Type B pancreatic cell (in vitro differentiated cells): ENCODE measurements around the gene PLA2G2E. TPM values are rescaled to one million over a fixed set of nuclear protein-coding genes. Genes with fewer than 3 reads are reported as not detected.

Experiments used
- DNase-seq: peaks from one replicate; pipeline ENCODE4 v3.0.0; 2021; ENCODE audit warnings: mixed read lengths; ENCODE audit not compliant: unreplicated experiment; ENCODE audit errors: extremely low spot score
- H3K27ac Mint-ChIP-seq: 2 replicates; pipeline ENCODE4 v1.8.0; 2021; ENCODE audit warnings: mild to moderate bottlenecking, mixed read lengths
- H3K27me3 Mint-ChIP-seq: 2 replicates; pipeline ENCODE4 v1.8.0; 2021; ENCODE audit warnings: mixed read lengths
- H3K36me3 Mint-ChIP-seq: 2 replicates; pipeline ENCODE4 v1.8.0; 2021; ENCODE audit warnings: mixed read lengths
- H3K4me1 Mint-ChIP-seq: one replicate; pipeline ENCODE4 v1.8.0; 2021; ENCODE audit warnings: mixed read lengths; ENCODE audit not compliant: unreplicated experiment
- H3K4me3 Mint-ChIP-seq: 2 replicates; pipeline ENCODE4 v1.8.0; 2021; ENCODE audit warnings: mild to moderate bottlenecking, mixed read lengths
- H3K9me3 Mint-ChIP-seq: 2 replicates; pipeline ENCODE4 v1.8.0; 2021; ENCODE audit warnings: mixed read lengths
- CTCF ChIP-seq: fragments of 200-600 bp; sonication (generic); conservative IDR thresholded peaks from 2 replicates; pipeline ENCODE4 v1.5.0; 2021; ENCODE audit warnings: antibody characterized with exemption, mild to moderate bottlenecking
- total RNA-seq: library from RNA; stranded (reverse); gene quantifications from 2 replicates; pipeline ENCODE4 v1.2.1, GENCODE V29; 2021; ENCODE audit warnings: low replicate concordance

Gene PLA2G2E
- total RNA-seq, 1 donor from 2014 or later: not detected

DNA sequence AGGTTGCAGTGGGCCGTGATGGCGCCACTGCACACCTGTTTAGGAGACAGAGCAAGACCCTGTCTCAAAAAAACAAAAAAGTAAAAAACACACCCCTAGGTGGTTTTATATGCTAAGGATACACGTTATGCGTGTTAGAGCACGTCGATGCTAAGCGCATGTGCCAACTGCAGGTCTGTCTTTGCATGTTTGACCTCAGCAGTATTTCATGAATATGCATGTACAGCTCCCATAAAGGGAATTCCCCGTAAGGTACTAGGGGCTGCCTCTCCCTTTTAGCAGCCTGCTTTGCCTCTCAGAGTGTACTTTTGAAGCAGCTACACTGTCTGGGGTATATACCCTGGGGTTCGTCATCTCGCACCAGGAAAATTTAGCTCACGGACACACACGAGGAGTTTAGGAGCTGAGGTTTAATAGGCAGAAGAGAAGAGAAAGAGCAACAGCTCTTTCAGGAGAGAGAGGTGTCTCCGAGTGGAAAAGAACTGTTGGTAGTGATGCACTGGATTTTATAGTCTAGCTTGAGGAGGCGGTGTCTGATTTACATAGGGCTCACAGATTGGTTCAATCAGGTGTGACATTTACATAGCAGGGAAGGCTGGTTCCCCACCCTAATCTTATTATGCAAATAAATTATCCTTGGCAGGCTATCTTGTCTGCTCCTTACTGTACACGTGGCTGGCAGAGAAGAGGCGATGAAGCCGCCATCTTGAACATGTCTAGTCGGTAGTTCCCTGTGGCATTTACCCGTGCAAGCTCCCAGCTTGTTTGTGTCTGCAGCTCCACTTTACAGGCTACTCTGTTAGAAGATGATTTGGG, 45.4 kb downstream of the PLA2G2E start:
- no peak for DNase-seq
- Mint-ChIP-seq H3K4me3 (no peak overlapping the region), H3K4me1 (peaks cover 6% of the 10 kb centered on the region), H3K9me3 (peaks cover 5% of the 10 kb centered on the region), H3K27ac (no peak overlapping the region), H3K36me3 (no peaks in the 10 kb centered on the region), H3K27me3 (peaks cover 13% of the 10 kb centered on the region)
- no peak for TF ChIP-seq CTCF

- Mint-ChIP-seq H3K4me3 (no peak overlapping the region), H3K36me3 (no peaks in the 10 kb centered on the region), H3K9me3 (peaks cover 5% of the 10 kb centered on the region), H3K4me1 (peaks cover 5% of the 10 kb centered on the region), H3K27me3 (peaks cover 16% of the 10 kb centered on the region), H3K27ac (no peak overlapping the region)
- DNase-seq: no peak
- TF ChIP-seq CTCF: no peak
Measured at GRCh38 chr1:19877181-19877750, 46.2 kb downstream of the PLA2G2E start.

- no peak for DNase-seq
- H3K4me3 Mint-ChIP-seq: no peak overlapping the region
- peak overlapping the region; percentile 66 for H3K27ac Mint-ChIP-seq
- TF ChIP-seq CTCF: no peak
- peaks cover 17% of the 10 kb centered on the region for H3K27me3 Mint-ChIP-seq
- no peaks in the 10 kb centered on the region for H3K9me3 Mint-ChIP-seq
- no peaks in the 10 kb centered on the region for H3K4me1 Mint-ChIP-seq
- H3K36me3 Mint-ChIP-seq: no peaks in the 10 kb centered on the region
Measured at GRCh38 chr1:19872190-19872589, 51.2 kb downstream of the PLA2G2E start.

Other genes with a start within 250 kb of the PLA2G2E start
- 10.2 and 16.7 TPM in 2 replicates for gene TMCO4, start 123.7 kb downstream of the PLA2G2E start, total RNA-seq
- gene RNF186, start 108.3 kb downstream of the PLA2G2E start, total RNA-seq: 1.3 and 1.9 TPM in 2 replicates
- 8.3 and 23.1 TPM in 2 replicates for gene OTUD3, start 41.2 kb downstream of the PLA2G2E start, total RNA-seq
- 26.1 and 53.2 TPM in 2 replicates for gene PLA2G2A, start 56.0 kb upstream of the PLA2G2E start, total RNA-seq
- gene PLA2G5, start 146.6 kb upstream of the PLA2G2E start, total RNA-seq: not detected in 2 replicates
- gene PLA2G2D, start 195.9 kb upstream of the PLA2G2E start, total RNA-seq: not detected in 2 replicates
- not detected in 2 replicates for gene PLA2G2F, start 215.7 kb upstream of the PLA2G2E start, total RNA-seq